HG02678 (cell line): ENCODE results near the gene RGP1.

ENCODE experiments used
- ATAC-seq: cut with Tn5 transposase; IDR thresholded peaks from one replicate; pipeline ENCODE4 v1.9.1; 2021; ENCODE audit warnings: mild to moderate bottlenecking, moderate library complexity; ENCODE audit not compliant: unreplicated experiment

RGP1 gene

DNA sequence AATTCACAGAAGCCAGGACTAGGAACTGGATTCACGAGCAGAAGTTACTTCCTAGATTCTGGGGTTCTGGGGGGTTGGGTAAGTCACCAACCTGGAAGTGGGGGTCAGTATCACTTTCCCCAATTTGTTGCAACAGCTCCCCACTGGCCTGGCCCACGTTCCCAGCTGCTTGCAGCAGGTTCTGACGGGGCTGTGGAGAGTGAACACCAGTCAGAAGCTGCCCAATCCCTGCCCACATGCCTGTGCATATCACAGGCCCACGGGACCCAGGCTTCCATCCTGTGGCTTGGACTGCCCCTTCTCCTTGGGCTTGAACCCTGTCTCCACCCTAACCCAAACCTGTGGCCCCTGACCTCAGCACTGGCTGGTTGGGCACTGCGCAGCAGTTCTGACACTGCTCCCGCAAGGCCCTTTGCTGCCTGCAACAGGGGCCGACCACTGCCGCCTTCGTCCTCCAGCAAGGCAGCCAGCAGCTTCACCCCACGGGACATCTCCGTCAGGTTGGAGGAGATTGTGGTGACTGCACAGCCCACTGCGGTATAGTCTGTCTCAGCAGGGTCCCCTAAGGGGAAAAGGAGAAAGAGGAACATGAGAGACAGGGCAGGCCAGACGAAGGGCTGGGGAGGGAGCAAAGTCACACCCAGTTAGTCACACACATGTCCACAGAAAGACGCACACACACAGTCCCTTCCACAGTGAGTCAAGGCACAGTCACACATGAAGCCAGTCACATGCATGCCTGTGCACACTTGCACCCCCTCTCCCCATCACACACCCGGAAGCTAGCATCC lies 30.2 kb upstream of the RGP1 start:
- no peak for ATAC-seq

DNA sequence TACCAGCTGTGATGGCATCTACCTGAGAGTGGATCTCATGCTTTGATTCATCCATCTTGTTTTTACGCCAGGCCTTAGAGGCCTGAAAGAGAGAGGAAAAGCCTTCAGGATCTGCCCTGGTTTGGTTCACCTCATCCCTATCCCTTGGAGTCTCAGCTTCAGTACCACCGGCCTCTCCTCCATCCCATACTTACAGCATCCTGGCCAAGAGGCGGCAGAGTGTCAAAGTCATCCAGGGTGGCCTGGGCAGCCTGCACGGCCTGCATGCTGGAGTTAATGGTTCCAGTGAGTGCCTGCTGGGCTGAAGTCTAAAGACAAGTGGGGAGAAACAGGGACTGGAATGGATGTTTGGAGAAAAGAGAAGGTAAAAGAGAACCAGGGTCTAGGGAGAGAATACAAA lies 29.5 kb upstream of the RGP1 start:
- ATAC-seq, result no peak

GRCh38 chr9:35723426-35723825 lies 25.7 kb upstream of the RGP1 start:
- no peak for ATAC-seq

GRCh38 chr9:35723908-35724307 lies 25.2 kb upstream of the RGP1 start:
- ATAC-seq, result no peak

GRCh38 chr9:35725362-35725761 lies 23.7 kb upstream of the RGP1 start:
- no peak for ATAC-seq

DNA sequence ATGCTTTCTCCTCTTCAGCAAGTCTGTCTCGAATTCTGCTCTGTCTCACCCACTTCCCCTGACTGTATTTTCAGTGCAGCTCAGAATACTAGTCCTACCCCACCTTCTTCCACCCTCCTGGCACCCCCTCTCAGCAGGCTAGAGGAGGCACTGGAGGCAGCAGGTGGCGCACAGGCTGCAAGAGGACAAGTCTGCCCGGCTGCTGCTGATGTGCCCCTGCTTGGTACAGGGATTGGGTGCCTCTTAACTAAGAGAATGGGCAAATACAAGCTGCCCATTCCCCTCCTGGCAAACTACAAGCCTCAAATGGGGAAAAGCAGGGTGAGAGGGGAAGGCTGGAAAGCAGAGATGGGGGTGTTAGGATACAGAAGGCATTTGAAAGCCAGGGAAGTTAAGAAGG lies 22.2 kb upstream of the RGP1 start:
- ATAC-seq, result peak; percentile 41

- ATAC-seq, result no peak
Observed at GRCh38 chr9:35727676-35728040, 21.4 kb upstream of the RGP1 start.

DNA sequence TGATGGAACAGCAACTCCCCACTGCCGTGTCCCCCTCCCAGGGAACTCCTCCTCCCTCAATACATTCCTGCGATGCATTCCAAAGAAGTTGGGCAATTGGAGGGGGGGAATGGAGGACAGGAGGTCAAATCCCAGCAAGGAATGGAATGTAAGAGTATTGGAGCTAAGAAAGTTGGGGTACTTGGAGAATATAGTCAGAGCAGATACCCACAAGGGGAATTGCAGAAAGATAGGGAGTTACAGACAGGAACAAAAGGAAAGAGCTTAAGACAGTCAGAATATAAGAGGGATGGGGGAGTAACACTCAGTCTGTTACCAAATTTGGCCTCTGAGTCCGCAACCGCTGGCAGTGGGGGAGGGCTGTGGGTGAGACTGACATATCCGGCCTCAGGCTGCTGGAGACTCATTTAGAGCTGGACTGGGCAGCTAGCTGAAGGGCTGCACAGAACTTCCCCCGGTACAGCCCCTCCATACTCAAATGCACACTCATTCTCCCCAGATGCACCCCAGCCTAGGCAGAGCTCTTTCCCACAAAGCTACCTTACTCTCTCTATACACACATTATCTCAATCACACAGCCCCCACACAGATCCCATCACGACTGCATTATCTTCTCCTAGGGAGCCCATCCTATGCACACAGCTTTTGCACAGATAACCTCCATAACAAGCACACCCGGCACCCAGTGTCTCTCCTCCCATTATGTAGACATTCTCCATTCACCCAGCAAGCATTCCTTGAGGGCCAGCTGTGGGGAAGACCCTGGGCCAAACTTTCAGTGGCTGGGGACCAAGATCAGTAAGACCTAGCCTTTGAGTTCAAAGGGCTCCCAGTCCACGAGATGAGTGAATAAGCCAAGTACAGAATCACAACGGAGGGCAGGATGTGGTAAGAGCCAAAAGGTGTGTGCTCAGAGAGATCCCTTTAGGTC lies 20.8 kb upstream of the RGP1 start:
- ATAC-seq, result no peak

GRCh38 chr9:35729101-35729500 lies 20.0 kb upstream of the RGP1 start:
- ATAC-seq, result no peak

GRCh38 chr9:35729700-35730485 lies 19.2 kb upstream of the RGP1 start:
- no peak for ATAC-seq

GRCh38 chr9:35730486-35730854 lies 18.6 kb upstream of the RGP1 start:
- no peak for ATAC-seq

DNA sequence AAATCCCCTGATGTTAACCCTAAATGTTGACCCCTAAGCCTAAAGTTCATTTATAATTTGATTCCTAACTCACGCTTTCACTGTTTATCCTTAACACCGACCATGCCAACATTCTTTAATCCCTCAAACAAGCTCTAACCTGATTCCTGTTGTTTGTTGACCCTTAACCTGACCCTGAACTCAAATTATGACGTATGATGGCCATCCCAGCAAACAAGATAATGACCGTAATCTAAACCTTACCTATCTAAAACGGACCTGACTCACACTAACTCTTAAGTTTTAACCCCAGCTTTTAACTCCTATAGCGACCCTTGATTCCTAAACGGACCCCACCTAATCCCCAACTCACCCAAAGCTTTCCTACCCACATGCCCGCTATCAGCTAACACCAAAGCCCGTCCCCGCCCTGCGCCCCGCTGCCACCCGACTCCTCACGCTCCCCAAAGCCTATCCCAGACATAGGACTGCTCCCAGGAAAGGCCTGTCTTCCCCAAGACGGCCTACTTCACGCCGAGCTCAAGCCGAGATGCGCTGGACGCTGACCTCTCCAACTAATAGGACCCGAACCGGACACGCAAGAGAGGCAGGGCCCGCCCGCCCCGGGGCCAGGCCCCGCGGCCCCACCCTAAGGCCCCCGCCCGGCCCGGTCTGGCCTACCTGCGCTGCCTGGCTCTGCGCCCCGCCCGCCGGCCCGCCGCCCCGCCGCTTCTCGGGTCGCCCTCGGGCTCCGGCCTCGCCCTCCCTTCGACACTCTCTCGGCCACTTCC lies 17.5 kb upstream of the RGP1 start:
- no peak for ATAC-seq

- peak; percentile 78 for ATAC-seq
Observed at GRCh38 chr9:35732185-35732799, 16.8 kb upstream of the RGP1 start, which contains the start of the genes CREB3 and TLN1. CREB3 (plus strand) TSS chr9:35732666; CDS start chr9:35732773, 107 bp downstream. TLN1 (minus strand) TSS chr9:35732195; CDS start chr9:35725694, 6,501 bp downstream.

- no peak for ATAC-seq
Observed at GRCh38 chr9:35732800-35733541, 16.1 kb upstream of the RGP1 start.

GRCh38 chr9:35734096-35734495 lies 15.0 kb upstream of the RGP1 start:
- no peak for ATAC-seq

DNA sequence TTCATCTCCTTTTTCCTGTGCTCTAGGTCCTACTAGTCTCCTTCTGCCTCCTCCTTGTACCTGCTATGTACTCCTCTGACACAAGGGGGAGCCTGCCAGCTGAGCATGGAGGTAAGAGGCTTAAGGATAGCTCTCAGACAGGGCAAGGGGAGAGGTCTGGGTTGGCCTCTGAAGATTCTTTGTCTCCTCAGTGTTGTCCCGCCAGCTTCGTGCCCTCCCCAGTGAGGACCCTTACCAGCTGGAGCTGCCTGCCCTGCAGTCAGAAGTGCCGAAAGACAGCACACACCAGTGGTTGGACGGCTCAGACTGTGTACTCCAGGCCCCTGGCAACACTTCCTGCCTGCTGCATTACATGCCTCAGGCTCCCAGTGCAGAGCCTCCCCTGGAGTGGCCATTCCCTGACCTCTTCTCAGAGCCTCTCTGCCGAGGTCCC lies 12.9 kb upstream of the RGP1 start:
- ATAC-seq, result no peak

DNA sequence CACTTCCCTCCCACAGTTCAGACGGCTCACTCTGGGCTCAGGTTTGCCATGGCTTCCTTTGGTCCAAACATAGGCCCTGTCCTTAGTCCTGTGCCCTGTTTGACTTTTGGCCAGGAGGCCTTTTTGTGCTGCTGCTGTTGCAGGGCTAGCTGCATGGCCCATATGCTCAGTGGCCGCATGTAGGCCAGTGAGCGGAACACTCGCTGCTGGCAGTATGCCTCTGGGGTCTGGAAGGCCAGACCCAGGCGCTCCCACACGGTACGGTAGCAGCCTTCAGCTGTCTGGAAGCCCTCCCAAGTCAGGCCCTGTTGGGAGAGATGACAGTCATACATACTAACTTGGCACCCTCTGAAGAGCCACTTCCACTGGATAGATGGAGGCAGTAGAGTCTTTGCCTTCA lies 11.9 kb upstream of the RGP1 start:
- no peak for ATAC-seq

DNA sequence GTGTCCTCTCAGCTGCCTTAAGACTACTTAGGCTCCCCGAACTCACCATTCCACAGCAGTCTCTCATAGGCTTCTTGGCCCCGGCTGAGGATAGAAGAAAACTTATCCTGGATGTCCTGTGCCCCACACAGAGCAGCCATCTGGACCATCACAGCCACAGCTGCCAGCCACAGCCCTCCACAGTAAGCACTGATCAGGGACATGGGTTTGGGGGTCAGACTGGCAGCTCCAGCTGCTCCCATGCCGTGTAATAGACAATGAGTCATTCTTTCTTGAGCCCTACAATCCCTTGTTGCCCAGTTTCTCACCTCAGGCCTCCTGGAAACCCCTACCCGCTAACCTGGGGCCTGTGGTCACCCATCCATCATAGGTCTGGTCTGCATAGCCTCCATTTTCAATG lies 10.9 kb upstream of the RGP1 start:
- no peak for ATAC-seq

GRCh38 chr9:35738924-35739323 lies 10.2 kb upstream of the RGP1 start:
- ATAC-seq, result no peak
